PFSK-1 (cell line): ENCODE measurements around the gene C11orf24.

ENCODE experiments used
- FOXP2 ChIP-seq: optimal IDR thresholded peaks from 2 replicates; pipeline ENCODE3; 2011; ENCODE audit warnings: borderline replicate concordance, control low read depth, inconsistent platforms; ENCODE audit not compliant: insufficient read depth; ENCODE audit errors: extremely low read length, extremely low read depth
- POLR2AphosphoS5 ChIP-seq: IDR thresholded peaks from 2 replicates; pipeline ENCODE4 v1.6.1; 2012; ENCODE audit warnings: low read depth, mild to moderate bottlenecking, control low read depth, low read length, moderate library complexity
- REST ChIP-seq, 2 experiments: IDR thresholded peaks; 2 replicates each; pipeline versions ENCODE4 v1.6.1 to v1.8.0; 2011 to 2012; ENCODE audit warnings: low read depth in 2 of 2, low read length in 2 of 2, control low read depth in 1 of 2, inconsistent platforms in 1 of 2, mild to moderate bottlenecking in 1 of 2, moderate library complexity in 1 of 2; ENCODE audit not compliant: insufficient read depth in 1 of 2
- SIN3A ChIP-seq: IDR thresholded peaks from 2 replicates; pipeline ENCODE4 v1.6.1; 2012; ENCODE audit warnings: mild to moderate bottlenecking, low read length, moderate library complexity, borderline replicate concordance; ENCODE audit not compliant: insufficient read depth
- TAF1 ChIP-seq: IDR thresholded peaks from 2 replicates; pipeline ENCODE4 v1.6.1; 2012; ENCODE audit warnings: low read length, control low read depth, borderline replicate concordance; ENCODE audit not compliant: insufficient read depth

C11orf24 gene

GRCh38 chr11:68313574-68314202 lies 41.9 kb upstream of the C11orf24 start:
- TF ChIP-seq REST (IDR thresholded peaks at IDR 0.05; ENCODE audit: insufficient read depth in 1 of 2, low read depth in 2 of 2, low read length in 2 of 2) (no peak), FOXP2 (no peak), TAF1 (no peak), SIN3A (no peak), POLR2AphosphoS5 (no peak)

GRCh38 chr11:68312780-68313573 lies 41.2 kb upstream of the C11orf24 start:
- TF ChIP-seq SIN3A (no peak), TAF1 (no peak), REST (IDR thresholded peaks at IDR 0.05; ENCODE audit: insufficient read depth in 1 of 2, low read depth in 2 of 2, low read length in 2 of 2) (no peak), FOXP2 (no peak), POLR2AphosphoS5 (no peak)

GRCh38 chr11:68312117-68312779 lies 40.5 kb upstream of the C11orf24 start, which contains the start of gene LRP5:
Gene LRP5, plus strand, starts transcription at chr11:68312591. Its CDS starts 124 bp downstream, at chr11:68312715.
- TF ChIP-seq REST (IDR thresholded peaks at IDR 0.05; ENCODE audit: insufficient read depth in 1 of 2, low read depth in 2 of 2, low read length in 2 of 2) (no peak), SIN3A (no peak), POLR2AphosphoS5 (no peak), TAF1 (no peak), FOXP2 (no peak)

GRCh38 chr11:68311160-68312116 lies 39.7 kb upstream of the C11orf24 start:
- TF ChIP-seq REST (IDR thresholded peaks at IDR 0.05; ENCODE audit: insufficient read depth in 1 of 2, low read depth in 2 of 2, low read length in 2 of 2) (no peak), FOXP2 (no peak), POLR2AphosphoS5 (no peak), TAF1 (no peak), SIN3A (no peak)
